DMS 273 treated with DMSO at 0.1 percent for 48 hours (cell line): ENCODE results near the gene AGXT2.
"Not testable (repeated sequence)": the region's sequence is repeated elsewhere in the genome, so short reads cannot be mapped to it uniquely, and the experiment has no call there.

Source experiments
- DNase-seq: peaks from one replicate; lab custom pipeline; 2025; lab: John Stamatoyannopoulos, UW

The AGXT2 gene

DNA sequence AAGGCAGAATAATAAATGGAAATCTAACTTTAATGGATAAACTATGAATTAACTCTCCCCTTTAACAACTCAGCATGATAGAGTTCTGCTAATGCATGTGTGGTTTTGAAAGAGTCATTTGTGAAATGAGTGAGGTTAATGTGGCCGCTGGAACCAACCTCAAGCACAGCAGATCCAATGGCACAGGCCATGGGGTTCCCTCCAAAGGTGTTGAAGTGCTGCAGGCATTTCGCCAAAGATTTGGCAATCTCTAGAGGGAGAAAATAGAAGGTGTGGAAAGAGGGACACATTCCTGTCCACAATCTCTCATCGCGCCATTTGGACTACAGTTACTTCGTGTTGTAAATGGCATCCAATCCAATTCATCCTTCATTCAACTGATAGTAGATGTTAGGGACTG lies 35.0 kb downstream of the AGXT2 start:
- no peak for DNase-seq

- DNase-seq: no peak
Measured at GRCh38 chr5:35012365-35012764, 35.4 kb downstream of the AGXT2 start.

DNA sequence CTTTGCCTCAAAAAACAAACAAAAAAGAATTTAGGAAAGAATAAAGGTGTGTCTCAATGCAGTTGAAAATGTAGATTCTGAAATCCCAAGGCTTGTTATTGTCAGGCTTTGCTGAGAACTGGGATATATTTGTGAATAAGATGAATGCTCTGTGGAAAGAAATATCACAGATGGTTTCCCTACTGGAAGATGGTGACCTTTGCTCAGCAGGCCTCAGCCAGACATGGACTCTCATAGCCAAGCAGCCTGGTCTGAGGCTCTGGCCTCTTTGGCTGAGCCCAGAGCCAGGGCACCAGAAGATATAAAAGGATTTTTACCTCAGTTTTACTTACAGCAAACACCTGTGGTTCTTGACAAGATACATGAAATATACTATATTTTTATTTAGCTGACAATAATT lies 37.1 kb downstream of the AGXT2 start:
- DNase-seq: no peak

DNA sequence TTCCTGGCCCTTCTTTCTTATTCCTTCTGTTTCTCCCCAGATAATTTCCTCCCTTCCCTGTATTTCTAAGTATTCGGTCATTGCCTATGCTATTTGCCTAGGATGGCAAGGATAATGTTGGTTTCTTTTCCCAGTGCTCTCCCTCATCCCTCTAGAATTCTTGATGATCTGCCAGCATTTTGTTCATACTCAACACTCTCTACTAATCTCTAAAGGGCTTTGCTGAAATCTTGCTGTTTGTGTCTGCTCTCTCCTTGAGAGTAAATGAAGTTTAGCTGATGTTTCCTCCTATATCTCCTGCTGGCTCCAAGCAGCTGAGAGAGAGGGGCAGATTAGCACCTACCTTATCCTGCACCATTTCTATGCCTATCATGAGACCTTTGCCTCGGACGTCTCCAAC lies 38.1 kb downstream of the AGXT2 start:
- DNase-seq: no peak

DNA sequence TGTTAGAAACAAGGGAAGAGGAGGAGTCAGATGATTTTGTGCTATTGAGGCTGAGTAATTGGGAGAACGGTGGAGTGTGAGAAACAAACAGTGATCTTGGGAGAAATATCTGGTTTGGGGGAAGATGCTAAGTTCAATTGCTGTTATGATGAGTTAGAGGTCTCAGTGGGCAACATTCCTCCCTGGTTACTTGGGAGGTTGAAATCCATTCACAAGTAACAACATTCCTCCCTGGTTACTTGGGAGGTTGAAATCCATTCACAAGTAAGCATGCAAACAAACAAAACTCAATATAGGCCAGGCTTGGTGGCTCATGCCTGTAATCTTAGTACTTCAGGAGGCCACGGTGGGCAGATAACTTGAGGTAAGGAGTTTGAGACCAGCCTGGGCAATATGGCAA lies 38.7 kb downstream of the AGXT2 start:
- DNase-seq: no peak

DNA sequence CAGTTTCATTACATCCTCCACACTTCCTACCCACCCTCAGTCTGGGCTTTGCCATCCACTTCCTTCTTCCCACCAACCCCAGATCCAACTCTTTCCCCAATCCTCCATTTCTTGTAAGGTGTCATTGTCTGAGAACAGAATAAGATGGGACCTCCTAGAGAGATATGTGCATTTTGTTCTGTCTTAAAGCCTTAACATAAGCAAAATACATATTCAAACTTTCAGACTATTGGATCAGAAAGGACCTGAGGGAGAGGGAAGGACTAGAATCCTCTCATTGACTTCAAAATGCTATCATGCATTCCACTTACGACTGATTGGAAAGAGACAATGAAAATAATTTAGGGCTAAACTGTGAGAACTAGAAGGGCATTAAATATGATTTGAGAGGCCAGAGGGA lies 43.0 kb downstream of the AGXT2 start:
- no peak for DNase-seq

DNA sequence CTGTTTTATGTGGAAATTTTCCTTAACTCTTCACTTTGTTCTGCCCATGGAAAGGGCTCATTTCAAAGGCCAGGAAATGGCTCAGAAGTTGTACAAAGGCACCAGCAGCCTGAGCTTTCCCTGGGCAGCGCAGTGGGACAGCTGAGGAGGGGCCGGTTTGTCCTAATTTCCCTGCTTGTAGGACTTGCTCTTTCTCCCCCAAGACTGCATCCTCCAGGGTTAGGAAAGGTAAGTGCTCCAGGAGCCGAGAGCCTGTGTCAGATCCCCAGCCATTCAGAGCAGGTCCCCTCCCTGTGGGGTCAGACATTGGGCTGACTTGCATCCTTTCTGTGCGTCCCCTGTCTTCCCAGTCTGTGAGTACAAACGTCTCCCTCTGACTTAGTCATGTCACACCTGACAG lies 43.5 kb downstream of the AGXT2 start:
- DNase-seq: no peak

- peak; percentile 9 for DNase-seq
Measured at GRCh38 chr5:35003018-35003957, 44.5 kb downstream of the AGXT2 start.

- DNase-seq: no peak
Measured at GRCh38 chr5:35002459-35002858, 45.3 kb downstream of the AGXT2 start.

GRCh38 chr5:35001842-35002241 lies 45.9 kb downstream of the AGXT2 start:
- no peak for DNase-seq

DNA sequence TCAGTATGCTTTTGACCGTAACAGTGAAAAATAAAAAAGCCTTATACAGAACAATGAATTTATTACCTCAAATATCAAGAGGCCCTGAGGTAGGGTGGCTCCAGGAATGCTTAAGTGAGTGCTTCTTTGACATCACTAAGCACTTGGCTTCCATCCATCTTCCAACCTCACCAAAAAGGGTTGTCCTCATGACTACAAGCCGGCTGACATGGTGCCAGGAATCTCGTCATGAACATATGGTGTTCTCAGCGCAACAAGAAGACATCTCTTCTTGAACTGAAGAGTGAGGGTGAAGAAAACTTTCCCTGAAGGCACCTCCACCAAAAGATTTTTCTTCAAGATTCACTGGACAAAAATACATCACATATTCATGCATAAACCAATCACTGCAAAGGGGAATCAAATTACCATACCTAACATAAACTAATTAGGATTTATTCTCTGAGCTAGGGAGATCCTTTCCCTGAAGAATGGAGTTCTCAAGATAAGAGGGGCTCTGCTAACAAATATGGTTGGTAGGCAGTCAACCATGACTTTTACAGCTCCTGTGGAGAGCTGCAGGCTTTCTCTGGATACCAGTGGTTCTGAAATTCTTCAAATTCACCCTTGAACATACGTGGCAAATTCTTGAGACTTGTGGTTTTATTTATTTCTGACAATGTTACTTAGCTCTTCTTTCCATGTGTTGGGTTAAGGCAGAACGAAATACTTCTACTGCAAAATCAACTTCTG lies 49.5 kb downstream of the AGXT2 start:
- peak; percentile 72 for DNase-seq

GRCh38 chr5:34996261-34996660 lies 51.5 kb downstream of the AGXT2 start:
- DNase-seq: no peak

DNA sequence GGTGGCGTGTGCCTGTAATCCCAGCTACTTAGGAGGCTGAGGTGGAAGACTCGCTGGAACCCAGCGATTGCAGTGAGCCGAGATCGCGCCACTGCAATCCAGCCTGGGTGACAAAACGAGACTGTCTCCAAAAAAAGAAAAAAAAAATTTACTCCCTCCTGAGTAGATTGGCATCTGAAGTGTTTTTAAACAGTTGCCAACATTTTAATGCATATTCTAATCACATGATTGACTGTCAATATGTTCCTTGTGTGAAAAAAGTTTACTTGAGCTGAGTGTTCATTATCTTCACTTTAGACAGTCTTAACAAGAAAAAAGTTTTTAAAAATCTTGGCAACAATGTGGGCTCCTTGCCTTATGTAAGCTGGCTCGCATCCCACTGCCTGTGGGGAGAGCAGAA lies 53.8 kb downstream of the AGXT2 start:
- DNase-seq: no peak

GRCh38 chr5:34991486-34992238 lies 56.1 kb downstream of the AGXT2 start:
- DNase-seq: no peak

DNA sequence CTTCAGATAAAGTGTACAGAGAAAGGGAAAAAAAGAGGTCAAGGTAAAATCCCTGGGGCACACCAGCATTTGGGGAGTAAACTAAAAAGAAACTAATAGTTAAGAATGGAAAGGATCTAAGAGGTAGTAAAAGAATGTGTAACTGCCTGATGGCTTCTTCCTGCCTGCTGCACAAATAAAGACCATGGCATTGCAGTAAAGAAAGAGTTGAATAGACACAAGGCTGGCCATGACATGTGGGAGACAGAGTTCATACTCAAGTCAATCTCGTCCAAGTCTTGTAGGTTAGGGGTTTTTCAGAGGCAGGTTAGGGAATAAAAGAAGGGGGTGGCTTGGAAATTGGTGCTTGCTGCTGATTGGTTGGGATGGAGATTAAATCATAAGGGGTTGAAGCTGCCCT lies 60.8 kb downstream of the AGXT2 start:
- DNase-seq: no peak

GRCh38 chr5:34982823-34983222 lies 64.9 kb downstream of the AGXT2 start:
- no peak for DNase-seq

DNA sequence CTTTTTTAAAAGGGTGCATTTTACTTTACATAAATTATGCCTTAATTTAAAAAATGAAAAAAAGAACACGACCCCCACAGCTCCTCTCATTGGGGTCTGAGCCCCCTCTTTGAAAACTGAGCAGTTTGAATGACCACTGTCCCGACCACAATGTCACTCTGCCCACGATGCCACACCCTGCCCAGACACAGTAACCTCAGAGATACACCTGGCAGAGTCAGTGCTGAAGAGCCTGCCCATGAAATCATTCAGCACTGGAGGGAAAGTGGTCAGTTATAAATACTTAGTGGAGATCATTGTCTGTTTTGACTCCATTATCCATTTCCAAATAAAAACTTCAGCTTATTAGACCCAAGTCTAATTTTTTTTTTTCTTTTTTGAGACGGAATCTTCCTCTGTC lies 69.1 kb downstream of the AGXT2 start:
- DNase-seq: no peak

DNA sequence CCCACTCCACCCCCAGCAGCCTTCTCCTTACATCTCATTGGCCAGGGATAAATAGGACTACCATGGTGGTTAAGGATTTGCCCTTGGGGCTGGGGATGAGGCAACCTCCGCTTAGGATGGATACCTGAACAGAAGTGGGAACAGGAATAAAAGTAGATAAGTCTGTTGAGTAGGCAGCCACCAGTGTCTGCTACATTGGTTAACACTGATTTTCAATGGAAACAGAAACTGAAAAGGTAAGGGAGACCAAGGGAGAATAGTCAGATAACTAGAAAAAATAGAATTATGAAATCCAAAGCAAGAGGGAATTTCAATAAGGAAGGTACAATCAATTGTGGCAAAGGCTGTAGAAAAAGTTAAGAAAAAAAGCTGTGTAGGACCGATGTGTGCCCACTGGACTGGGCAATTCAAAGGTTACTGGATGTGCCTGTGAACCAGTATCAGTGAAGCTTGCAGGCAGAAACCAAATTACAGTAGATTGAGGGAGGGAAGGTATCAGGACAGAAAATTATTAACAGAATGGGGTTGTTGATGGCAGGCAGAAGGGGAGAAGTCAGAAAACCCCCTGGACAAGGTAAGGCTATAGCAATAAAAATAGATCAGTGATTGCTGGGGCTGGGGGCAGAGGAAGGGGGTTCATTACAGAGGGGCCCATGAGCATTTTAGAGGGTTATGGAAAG lies 69.7 kb downstream of the AGXT2 start:
- no peak for DNase-seq

- DNase-seq: no peak
Measured at GRCh38 chr5:34976347-34976746, 71.4 kb downstream of the AGXT2 start.

DNA sequence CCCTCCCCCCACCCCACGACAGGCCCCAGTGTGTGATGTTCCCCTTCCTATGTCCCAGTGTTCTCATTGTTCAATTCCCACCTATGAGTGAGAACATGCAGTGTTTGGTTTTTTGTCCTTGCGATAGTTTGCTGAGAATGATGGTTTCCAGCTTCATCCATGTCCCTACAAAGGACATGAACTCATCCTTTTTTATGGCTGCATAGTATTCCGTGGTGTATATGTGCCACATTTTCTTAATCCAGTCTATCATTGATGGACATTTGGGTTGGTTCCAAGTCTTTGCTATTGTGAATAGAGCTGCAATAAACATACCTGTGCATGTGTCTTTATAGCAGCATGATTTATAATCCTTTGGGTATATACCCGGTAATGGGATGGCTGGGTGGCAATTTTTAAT lies 76.1 kb downstream of the AGXT2 start:
- not testable (repeated sequence) for DNase-seq

DNA sequence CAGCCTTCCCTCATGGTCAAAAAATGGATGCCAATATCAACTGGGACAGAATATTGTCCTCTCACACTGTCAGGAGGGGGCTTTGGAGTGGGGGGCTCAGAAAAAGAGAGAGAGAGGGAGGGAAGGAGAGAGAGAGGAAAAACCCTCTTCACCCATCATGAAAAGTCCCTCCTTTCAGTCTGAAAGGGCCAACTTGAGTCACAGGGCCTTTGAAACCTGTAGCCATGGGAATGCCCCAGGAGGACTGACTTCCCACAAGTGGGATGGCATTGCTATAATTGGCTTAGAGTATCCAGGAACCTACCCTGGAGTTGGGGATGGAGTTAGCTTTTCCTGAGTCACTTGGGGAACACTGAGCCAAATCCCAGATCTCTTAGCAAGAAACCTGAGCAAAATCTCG lies 77.2 kb downstream of the AGXT2 start:
- DNase-seq: no peak

GRCh38 chr5:34968258-34968657 lies 79.5 kb downstream of the AGXT2 start:
- no peak for DNase-seq
